GM21367 (cell line): ENCODE measurements around the gene NIPAL4.
"Not testable (repeated sequence)": the region's sequence is repeated elsewhere in the genome, so short reads cannot be mapped to it uniquely, and the experiment has no call there.

Experiments used
- ATAC-seq: cut with Tn5 transposase; IDR thresholded peaks from one replicate; pipeline ENCODE4 v1.9.1; 2021; ENCODE audit not compliant: unreplicated experiment

The NIPAL4 gene

DNA sequence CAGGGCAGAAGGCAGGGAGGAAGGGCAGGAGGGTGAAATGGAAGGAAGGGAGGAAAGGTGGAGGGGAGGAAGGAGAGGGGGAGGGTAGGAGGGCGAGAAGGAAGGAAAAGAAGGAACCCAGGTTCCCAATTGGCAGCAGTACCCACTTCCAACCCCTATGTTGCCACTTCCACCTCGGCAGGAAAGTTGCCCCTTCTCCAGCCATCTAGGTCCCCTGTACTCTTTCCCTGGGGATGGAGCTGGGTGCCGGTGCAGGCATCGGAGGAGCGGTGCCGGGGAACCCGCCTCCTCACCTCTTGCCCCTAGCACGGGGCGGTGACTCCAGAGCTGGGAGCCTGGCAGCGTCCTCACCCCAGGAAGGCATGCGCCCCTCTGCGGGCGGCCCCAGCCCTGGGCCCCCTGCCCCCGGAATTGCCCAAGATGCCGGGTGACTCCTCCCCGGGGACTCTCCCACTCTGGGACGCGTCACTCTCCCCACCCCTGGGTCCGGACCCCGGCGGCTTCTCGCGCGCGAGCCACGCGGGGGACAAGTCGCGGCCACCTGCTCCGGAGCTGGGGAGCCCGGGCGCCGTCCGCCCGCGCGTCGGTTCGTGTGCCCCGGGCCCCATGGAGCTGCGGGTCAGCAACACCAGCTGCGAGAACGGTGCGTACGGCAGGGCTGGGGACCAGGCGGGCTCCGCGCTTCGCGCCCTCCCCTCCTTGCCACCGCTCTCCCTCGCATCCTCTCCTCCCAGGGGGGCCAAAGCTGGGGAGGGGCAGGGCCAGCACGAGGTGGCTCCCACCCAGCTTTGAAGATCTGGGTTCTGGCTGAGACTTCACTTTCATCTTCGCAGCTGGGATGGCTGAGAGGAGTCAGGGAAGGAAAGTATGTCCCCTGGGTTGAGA is at the start of gene NIPAL4:
Gene NIPAL4 (plus strand): TSS at position 499 of the 885 bp plus-strand sequence. CDS start 108 bp downstream, at position 607.
- ATAC-seq = no peak

GRCh38 chr5:157415838-157416237 is 44.2 kb upstream of the NIPAL4 start:
- no peak for ATAC-seq

DNA sequence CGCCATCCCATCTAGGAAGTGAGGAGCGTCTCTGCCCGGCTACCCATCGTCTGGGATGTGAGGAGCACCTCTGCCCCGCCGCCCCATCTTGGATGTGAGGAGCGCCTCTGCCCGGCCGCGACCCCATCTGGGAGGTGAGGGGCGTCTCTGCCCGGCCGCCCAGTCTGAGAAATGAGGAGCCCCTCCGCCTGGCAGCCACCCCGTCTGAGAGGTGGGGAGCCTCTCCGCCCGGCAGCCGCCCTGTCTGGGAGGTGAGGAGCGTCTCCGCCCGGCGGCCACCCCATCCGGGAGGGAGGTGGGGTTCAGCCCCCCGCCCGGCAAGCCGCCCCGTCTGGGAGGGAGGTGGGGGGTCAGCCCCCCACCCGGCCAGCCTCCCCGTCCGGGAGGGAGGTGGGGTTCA is 40.5 kb upstream of the NIPAL4 start:
- not testable (repeated sequence) for ATAC-seq

- not testable (repeated sequence) for ATAC-seq
Measured at GRCh38 chr5:157429920-157430319, 30.1 kb upstream of the NIPAL4 start.

GRCh38 chr5:157431544-157432200 is 28.3 kb upstream of the NIPAL4 start:
- peak; percentile 75 for ATAC-seq

- no peak for ATAC-seq
Measured at GRCh38 chr5:157434096-157434495, 25.9 kb upstream of the NIPAL4 start.

- ATAC-seq = no peak
Measured at GRCh38 chr5:157443041-157443549, 16.9 kb upstream of the NIPAL4 start.

GRCh38 chr5:157444224-157444623 is 15.8 kb upstream of the NIPAL4 start:
- no peak for ATAC-seq

DNA sequence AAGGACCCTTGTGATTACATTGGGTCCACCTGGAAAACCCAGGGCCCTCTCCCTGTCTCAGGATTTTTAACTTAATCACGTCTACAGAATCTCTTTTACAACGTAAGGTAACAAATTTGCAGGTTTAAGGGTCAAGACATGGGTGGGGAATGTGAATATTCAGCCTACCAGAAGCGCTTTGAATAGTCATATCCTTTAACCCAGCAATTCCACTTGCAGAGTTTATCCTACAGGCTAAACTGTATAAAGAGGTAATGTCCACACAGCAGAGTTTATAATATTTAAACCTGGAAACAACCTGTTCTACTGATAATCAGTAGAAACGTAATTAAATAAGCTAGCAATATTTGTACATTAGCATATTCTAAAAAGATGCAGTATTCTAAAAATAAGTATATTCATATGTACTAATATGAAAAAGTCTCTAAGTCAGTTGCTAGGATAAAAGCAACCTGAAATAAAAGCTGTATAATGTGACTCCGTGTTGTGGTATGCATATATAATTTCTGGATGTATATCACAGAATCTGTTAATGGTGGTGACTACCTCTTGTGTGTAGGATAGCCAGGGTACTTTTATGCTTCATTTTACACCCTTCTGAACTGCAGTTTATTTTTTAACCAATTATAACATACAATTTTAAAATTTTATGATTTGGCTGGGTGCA is 14.1 kb upstream of the NIPAL4 start:
- no peak for ATAC-seq

DNA sequence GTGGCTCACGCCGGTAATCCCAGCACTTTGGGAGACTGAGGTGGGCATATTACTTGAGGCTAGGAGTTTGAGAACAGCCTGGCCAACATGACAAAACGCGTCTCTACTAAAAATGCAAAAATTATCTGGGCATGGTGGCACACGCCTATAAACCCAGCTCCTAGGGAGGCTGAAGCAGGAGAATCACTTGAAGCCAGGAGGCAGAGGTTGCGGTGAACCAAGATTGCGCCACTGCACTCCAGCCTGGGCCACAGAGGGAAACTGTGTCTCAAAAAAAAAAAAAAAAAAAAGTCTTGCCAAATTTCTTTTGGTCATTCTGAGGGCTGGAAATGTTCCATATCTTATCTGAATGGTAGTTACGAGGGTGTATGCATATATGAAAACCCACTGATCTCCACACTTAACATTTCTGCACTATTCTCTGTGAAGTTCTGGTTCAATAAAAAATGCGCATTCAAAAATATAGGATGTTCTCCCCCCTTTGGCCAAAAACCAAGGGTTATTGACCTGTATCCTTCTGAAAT is 13.5 kb upstream of the NIPAL4 start:
- ATAC-seq = no peak

DNA sequence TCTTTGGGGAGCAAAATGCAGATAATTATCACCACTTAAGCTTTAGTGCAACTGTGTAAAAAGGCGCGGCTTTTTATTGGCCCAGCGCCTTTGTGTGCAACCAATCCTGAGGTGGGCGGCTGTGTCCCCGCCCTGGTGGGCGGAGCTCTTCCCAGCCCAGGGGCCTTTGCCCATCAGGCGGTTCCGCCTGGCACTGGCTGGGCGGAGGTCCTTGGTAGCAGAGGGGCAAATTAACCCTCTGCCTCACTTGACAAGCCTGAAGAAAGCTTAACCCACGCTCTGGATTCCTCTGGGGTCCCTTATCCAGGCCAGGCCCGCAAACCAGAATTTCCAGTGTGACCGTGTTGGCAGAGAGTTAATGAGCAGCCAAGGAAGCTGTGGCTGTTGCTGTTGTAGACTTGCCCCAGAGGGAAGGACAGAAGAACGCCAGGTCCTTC is 12.8 kb upstream of the NIPAL4 start:
- ATAC-seq = no peak

- no peak for ATAC-seq
Measured at GRCh38 chr5:157449011-157449723, 10.8 kb upstream of the NIPAL4 start.

DNA sequence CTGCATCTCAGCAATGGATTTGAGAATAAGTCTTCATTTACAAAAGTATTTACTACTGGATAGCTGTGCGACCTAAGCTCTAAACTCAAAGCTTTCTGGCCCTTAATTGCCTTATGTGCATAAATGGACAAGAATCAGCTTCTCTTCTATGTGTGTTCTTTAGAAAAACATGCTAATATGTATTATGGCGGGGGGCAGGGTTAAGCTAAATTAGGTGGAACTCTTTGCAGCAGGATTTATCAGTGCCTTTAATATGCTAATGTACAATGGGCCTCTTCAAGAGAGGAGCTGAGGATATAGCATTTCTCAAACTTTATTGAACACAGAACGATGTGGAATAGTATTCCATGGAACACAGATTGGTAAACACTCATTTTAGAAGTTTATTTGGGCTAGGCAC is 10.0 kb upstream of the NIPAL4 start:
- no peak for ATAC-seq

DNA sequence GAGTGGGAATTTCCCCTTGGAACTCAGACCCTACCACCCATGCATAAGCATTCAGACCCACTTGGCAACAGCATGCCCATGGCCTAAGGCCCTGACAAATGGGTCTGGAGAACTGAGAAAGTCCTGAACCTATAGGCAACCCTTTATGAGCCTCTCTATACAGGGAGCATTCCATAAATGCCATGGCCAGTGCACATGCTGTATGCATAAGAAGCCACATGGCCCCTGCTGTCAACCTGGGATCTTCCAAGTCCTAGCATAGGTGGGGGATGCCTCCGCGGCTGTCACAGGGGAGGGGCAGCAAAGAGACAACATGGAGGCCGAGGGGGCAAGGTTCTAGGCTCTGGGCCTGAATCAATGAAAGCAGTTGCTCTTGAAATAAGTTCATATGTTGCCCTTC is 8.2 kb upstream of the NIPAL4 start:
- no peak for ATAC-seq

- no peak for ATAC-seq
Measured at GRCh38 chr5:157454273-157454672, 5.7 kb upstream of the NIPAL4 start.

DNA sequence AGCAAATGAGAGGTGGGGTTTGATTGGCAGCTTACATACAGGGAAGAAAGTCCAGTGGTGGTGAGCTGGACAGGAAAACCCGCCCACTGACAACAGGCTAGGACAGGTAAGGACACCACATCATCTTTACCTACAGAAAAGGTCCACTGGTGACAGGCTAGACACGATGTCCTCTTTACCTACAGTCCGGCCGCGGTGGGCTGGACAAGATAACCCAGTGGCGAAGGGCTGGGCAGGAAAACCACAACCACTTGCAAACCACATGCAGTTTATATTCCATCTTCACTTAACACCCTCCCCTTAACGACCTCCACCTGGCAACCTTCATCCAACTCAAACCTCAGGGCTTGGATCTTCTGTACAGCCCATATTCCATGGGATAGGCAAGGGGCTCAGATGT is 5.0 kb upstream of the NIPAL4 start:
- no peak for ATAC-seq

- no peak for ATAC-seq
Measured at GRCh38 chr5:157456301-157456700, 3.7 kb upstream of the NIPAL4 start.

DNA sequence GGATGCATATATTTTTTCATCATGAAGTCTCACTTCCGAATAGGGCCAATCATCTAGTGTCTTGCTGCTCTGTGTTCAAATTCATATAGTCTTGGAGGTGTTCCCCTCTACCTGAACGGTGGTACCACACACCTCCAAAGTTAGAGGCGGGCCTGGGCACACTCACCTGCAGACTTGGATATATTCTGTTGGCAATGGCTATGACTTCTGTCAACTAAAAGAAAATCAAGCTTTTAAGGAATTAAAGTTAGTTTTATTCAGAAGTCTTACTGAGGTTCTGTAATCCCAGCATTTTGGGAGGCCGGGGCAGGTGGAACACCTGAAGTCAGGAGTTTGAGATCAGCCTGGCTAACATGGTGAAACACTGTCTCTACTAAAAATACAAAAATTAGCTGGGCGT is 2.6 kb upstream of the NIPAL4 start:
- no peak for ATAC-seq

GRCh38 chr5:157458835-157459234 is 1.2 kb upstream of the NIPAL4 start:
- no peak for ATAC-seq

DNA sequence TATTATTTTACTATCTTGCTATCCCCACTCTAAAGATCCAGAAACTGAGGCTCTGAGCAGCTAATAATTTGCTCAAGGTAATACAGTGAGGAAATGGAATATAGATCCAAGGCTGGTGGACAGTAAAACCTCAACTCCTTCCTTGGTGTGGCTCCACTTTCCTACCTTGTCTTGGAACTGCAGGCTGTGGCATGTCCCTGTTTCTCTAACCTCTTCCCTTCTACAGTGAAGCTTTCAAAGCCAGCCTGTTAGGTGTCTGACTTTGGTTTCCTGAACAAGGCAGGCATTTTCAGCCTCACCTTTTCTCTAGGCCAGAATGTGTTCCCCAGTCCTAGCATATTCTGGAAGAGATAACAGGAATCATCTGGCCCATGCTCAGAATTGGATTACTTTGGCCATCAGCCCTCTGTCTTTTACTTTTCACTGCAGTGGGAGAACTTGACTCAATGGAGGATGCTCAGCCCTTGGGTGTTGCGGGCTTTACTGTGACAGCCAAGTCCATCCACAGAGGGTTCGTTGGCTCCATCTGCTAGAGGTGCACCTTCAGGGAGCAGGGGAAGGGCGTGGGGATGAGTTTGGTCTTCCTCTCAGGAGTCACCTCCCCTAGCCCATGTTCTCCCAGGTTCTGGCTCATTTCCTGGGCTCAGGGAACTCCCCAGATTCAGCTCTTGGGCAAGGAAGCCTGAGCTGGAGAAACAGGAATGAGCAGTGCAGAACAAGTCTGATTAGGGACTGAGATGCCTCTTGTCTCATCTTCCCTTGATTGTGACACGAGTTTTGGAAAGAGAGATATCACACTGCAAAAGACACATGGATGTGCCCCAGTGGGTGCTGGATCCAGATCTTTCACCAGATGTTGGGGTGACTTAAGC is 1.1 kb downstream of the NIPAL4 start:
- ATAC-seq = no peak
